Thoracic aorta (tissue), 2 donors: ENCODE measurements around the gene C1QTNF7. TPM values are rescaled to one million over a fixed set of nuclear protein-coding genes. Genes with fewer than 3 reads are reported as not detected.

Experiments used
- ATAC-seq: fragments of 150-250 bp; one replicate; pipeline ENCODE4 v1.8.0; 2017; ENCODE audit warnings: low read depth; ENCODE audit not compliant: insufficient number of reproducible peaks, low FRiP score
- DNase-seq: peaks from one replicate; pipeline ENCODE4 v3.0.0-alpha.2; 2020; ENCODE audit warnings: low spot score
- H3K27ac ChIP-seq, 2 donors: fragments of 200-600 bp; sonication (generic); 1 replicate in 1 of 2; 2 replicates in 1 of 2; pipeline ENCODE4 v1.5.1; 2016; ENCODE audit warnings: mild to moderate bottlenecking in 2 of 2, moderate library complexity in 2 of 2
- H3K27me3 ChIP-seq: fragments of 200-600 bp; sonication (generic); replicated peaks from 2 replicates; pipeline ENCODE4 v1.6.0; 2016; ENCODE audit warnings: mild to moderate bottlenecking; ENCODE audit not compliant: insufficient read depth
- H3K36me3 ChIP-seq: fragments of 200-600 bp; sonication (generic); one replicate; pipeline ENCODE4 v1.5.1; 2016
- H3K4me1 ChIP-seq, 2 donors: fragments of 200-600 bp; sonication (generic); 1 replicate in 1 of 2; 2 replicates in 1 of 2; pipeline versions ENCODE4 v1.5.1 to v1.6.0; 2016; ENCODE audit warnings: low read depth in 2 of 2, mild to moderate bottlenecking in 1 of 2; ENCODE audit not compliant: control insufficient read depth in 1 of 2
- H3K4me3 ChIP-seq: fragments of 200-600 bp; sonication (generic); 2 replicates; pipeline ENCODE4 v1.5.1; 2016; ENCODE audit warnings: mild to moderate bottlenecking
- H3K9me3 ChIP-seq: fragments of 200-600 bp; sonication (generic); 2 replicates; pipeline ENCODE4 v1.5.1; 2016
- CTCF ChIP-seq: fragments of 200-600 bp; sonication (generic); IDR thresholded peaks from one replicate; pipeline ENCODE4 v1.5.1; 2019; ENCODE audit warnings: antibody characterized with exemption
- total RNA-seq, 2 donors: library from RNA; depleted of rRNA; stranded (reverse); fragments of >200 nt; gene quantifications; one replicate each; pipeline versions ENCODE4 v1.1.0 to v1.2.3, GENCODE V29; 2016

Gene C1QTNF7
- total RNA-seq, 2 donors from 2014 or later = 18.2 to 24.0 TPM

- DNase-seq = no peak
- Histone ChIP-seq H3K27me3 (no peaks in the 10 kb centered on the region), H3K36me3 (no peaks in the 10 kb centered on the region), H3K4me1 (peaks cover 28 to 82% of the 10 kb centered on the region in 2 donors), H3K9me3 (no peaks in the 10 kb centered on the region), H3K27ac (peak overlapping the region; percentile 65 to 85), H3K4me3 (peak overlapping the region; percentile 65)
- ATAC-seq = peak; percentile 27
- no peak for TF ChIP-seq CTCF
These were observed 778 bp downstream of the C1QTNF7 start for GRCh38 chr4:15428611-15429010.

- TF ChIP-seq CTCF = no peak
- Histone ChIP-seq H3K36me3 (no peaks in the 10 kb centered on the region), H3K27ac (peak overlapping the region; percentile 73 to 77), H3K4me3 (no peak overlapping the region), H3K27me3 (no peaks in the 10 kb centered on the region), H3K4me1 (peaks cover 14 to 67% of the 10 kb centered on the region in 2 donors), H3K9me3 (no peaks in the 10 kb centered on the region)
- ATAC-seq (peak; percentile 81), DNase-seq (no peak)
These were observed 6.3 kb downstream of the C1QTNF7 start for GRCh38 chr4:15434091-15434490.

- Histone ChIP-seq H3K27ac (peak overlapping the region in 1 of 2 donors; percentile 23), H3K36me3 (no peaks in the 10 kb centered on the region), H3K9me3 (no peaks in the 10 kb centered on the region), H3K4me1 (peaks cover 14 to 62% of the 10 kb centered on the region in 2 donors), H3K27me3 (no peaks in the 10 kb centered on the region), H3K4me3 (no peak overlapping the region)
- no peak for TF ChIP-seq CTCF
- no peak for DNase-seq
- no peak for ATAC-seq
These were observed 6.8 kb downstream of the C1QTNF7 start for GRCh38 chr4:15434676-15435075.

- no peak for ATAC-seq
- no peaks in the 10 kb centered on the region for H3K36me3 ChIP-seq
- no peaks in the 10 kb centered on the region for H3K27me3 ChIP-seq
- H3K9me3 ChIP-seq = no peaks in the 10 kb centered on the region
- DNase-seq = no peak
- H3K4me1 ChIP-seq = peaks cover 14 to 52% of the 10 kb centered on the region in 2 donors
- TF ChIP-seq CTCF = no peak
- H3K4me3 ChIP-seq = no peak overlapping the region
- H3K27ac ChIP-seq = peak overlapping the region in 1 of 2 donors; percentile 16
These were observed 8.7 kb downstream of the C1QTNF7 start for GRCh38 chr4:15436513-15436912.

- no peaks in the 10 kb centered on the region for H3K9me3 ChIP-seq
- H3K27me3 ChIP-seq = no peaks in the 10 kb centered on the region
These were observed 11.2 kb downstream of the C1QTNF7 start for GRCh38 chr4:15438939-15439524.

More at GRCh38 chr4:15438939-15439524, 11.2 kb downstream of the C1QTNF7 start:
- Histone ChIP-seq H3K4me3 (no peak overlapping the region), H3K27ac (no peak overlapping the region), H3K36me3 (peaks cover 9% of the 10 kb centered on the region), H3K4me1 (peaks cover 3 to 28% of the 10 kb centered on the region in 2 donors)
- no peak for TF ChIP-seq CTCF
- ATAC-seq (no peak), DNase-seq (no peak)
